Endothelial cell of umbilical vein (primary cell): Measurements from ENCODE around the gene ACER2. TPM values are rescaled to one million over a fixed set of nuclear protein-coding genes. Genes with fewer than 3 reads are reported as not detected.

Experiments used
- BruUV-seq: library from RNA; stranded (reverse); fragments of 400-500 nt; replicated peaks from 2 replicates; lab custom pipeline; 2021; lab: Mats Ljungman, UMichigan
- CTCF ChIA-PET: fragments of 300-600, 350-600 bp; sonication (Branson Sonifier 250); formaldehyde crosslinking; loops from one replicate; lab custom pipeline; 2021; ENCODE audit warnings: antibody characterized with exemption, inconsistent platforms; lab: Charles Lee
- POLR2A ChIA-PET: fragments of 300-600, 350-600 bp; sonication (Branson Sonifier 250); formaldehyde crosslinking; loops from one replicate; lab custom pipeline; 2021; ENCODE audit warnings: antibody characterized with exemption, inconsistent platforms; lab: Charles Lee
- DNase-seq: peaks from one replicate; pipeline ENCODE4 v3.0.0-alpha.2; 2011; ENCODE audit warnings: low read depth, low spot score
- FAIRE-seq: peaks from 2 replicates; lab custom pipeline; 2011; peaks lifted over from hg19 to GRCh38; lab: Jason Lieb, UNC
- H2AFZ ChIP-seq: 2 replicates; pipeline ENCODE4 v1.6.0; 2012; ENCODE audit warnings: low read depth, low read length, control low read depth, inconsistent platforms
- H3K27ac ChIP-seq: 2 replicates; pipeline ENCODE4 v1.5.1; 2011; ENCODE audit warnings: low read depth, mild to moderate bottlenecking, control low read depth, low read length, moderate library complexity; ENCODE audit not compliant: insufficient read depth
- H3K27me3 ChIP-seq, 2 experiments: 2 replicates each; pipeline versions ENCODE4 v1.6.0 to v1.6.1; 2011; ENCODE audit warnings: low read length in 2 of 2, mixed read lengths in 1 of 2; ENCODE audit not compliant: control insufficient read depth in 2 of 2, insufficient read depth in 2 of 2
- H3K36me3 ChIP-seq, 2 experiments: 2 replicates in 1 of 2; 3 replicates in 1 of 2; pipeline ENCODE4 v1.5.1; 2011; ENCODE audit warnings: low read length in 2 of 2, mild to moderate bottlenecking in 1 of 2, moderate library complexity in 1 of 2; ENCODE audit not compliant: control insufficient read depth in 2 of 2, insufficient read depth in 2 of 2; ENCODE audit errors: extremely low read depth in 1 of 2
- H3K4me1 ChIP-seq: 3 replicates; pipeline ENCODE4 v1.5.1; 2011; ENCODE audit warnings: mild to moderate bottlenecking, low read length; ENCODE audit not compliant: control insufficient read depth, insufficient read depth; ENCODE audit errors: extremely low read depth
- H3K4me2 ChIP-seq: 2 replicates; pipeline ENCODE4 v1.6.1; 2011; ENCODE audit warnings: low read length, control low read depth, mixed read lengths; ENCODE audit not compliant: insufficient read depth
- H3K4me3 ChIP-seq, 3 experiments: fragments of 200-600 bp in 1 of 3; sonication (generic), shearing (Covaris generic) in 1 of 3; replicated peaks in 1 of 3; 2 replicates each; pipeline ENCODE4 v1.5.1; 2011 to 2016; ENCODE audit warnings: control low read depth in 3 of 3, low read length in 3 of 3, mild to moderate bottlenecking in 2 of 3, inconsistent platforms in 1 of 3, low read depth in 1 of 3, moderate library complexity in 1 of 3; ENCODE audit not compliant: insufficient read depth in 1 of 3
- H3K79me2 ChIP-seq: 2 replicates; pipeline ENCODE4 v1.6.0; 2012; ENCODE audit warnings: low read length, inconsistent platforms; ENCODE audit not compliant: control insufficient read depth, insufficient read depth
- H3K9ac ChIP-seq: replicated peaks from 2 replicates; pipeline ENCODE3; 2011; ENCODE audit warnings: low read length, control low read depth; ENCODE audit not compliant: insufficient read depth; ENCODE audit errors: extremely low read depth
- H3K9me1 ChIP-seq: replicated peaks from 3 replicates; pipeline ENCODE4 v1.6.0; 2011; ENCODE audit warnings: mild to moderate bottlenecking, low read length; ENCODE audit not compliant: control insufficient read depth, insufficient read depth; ENCODE audit errors: extremely low read depth
- H3K9me3 ChIP-seq: replicated peaks from 2 replicates; pipeline ENCODE4 v1.5.1; 2012; ENCODE audit warnings: low read length, inconsistent platforms; ENCODE audit not compliant: control insufficient read depth, insufficient read depth
- H4K20me1 ChIP-seq: replicated peaks from 2 replicates; pipeline ENCODE3; 2011; ENCODE audit warnings: mild to moderate bottlenecking, low read length; ENCODE audit not compliant: control insufficient read depth, insufficient read depth; ENCODE audit errors: extremely low read depth
- EZH2 ChIP-seq: IDR thresholded peaks from 2 replicates; pipeline ENCODE4 v1.6.1; 2012; ENCODE audit warnings: borderline replicate concordance, low read depth, mild to moderate bottlenecking, moderate library complexity, low read length, inconsistent platforms; ENCODE audit not compliant: severe bottlenecking
- FOS ChIP-seq: IDR thresholded peaks from 2 replicates; pipeline ENCODE4 v1.6.1; 2011; ENCODE audit warnings: mild to moderate bottlenecking, low read length, moderate library complexity, borderline replicate concordance; ENCODE audit not compliant: insufficient read depth
- GATA2 ChIP-seq: IDR thresholded peaks from 2 replicates; pipeline ENCODE4 v1.7.0; 2011; ENCODE audit warnings: low read depth, mild to moderate bottlenecking, moderate library complexity, mixed read lengths, low read length; ENCODE audit not compliant: insufficient read length, insufficient read depth
- MYC ChIP-seq: IDR thresholded peaks from one replicate; pipeline ENCODE4 v1.6.1; 2011; ENCODE audit warnings: mild to moderate bottlenecking, low read depth, low read length
- dilution Hi-C: fragments of 300-500 bp; cut with MboI; formaldehyde crosslinking; loops from one replicate; pipeline ENCODE4 v1.15.0; 2019; ENCODE audit warnings: low sequenced_read_pairs; ENCODE audit not compliant: extremely low pct_ligation_motif_present
- intact Hi-C: fragments of 100-400 bp; cut with micrococcal nuclease; formaldehyde crosslinking; loops from one replicate; pipeline ENCODE4 v1.10.0; 2022
- polyA plus RNA-seq, 4 experiments: library from polyadenylated mRNA; depleted of rRNA in 3 of 4; stranded (reverse) in 3 of 4; unstranded in 1 of 4; fragments of >200 nt; gene quantifications; 2 replicates each; pipeline versions ENCODE4 v1.2.1 to v1.2.3, GENCODE V29; 2011 to 2012; ENCODE audit warnings: missing spikeins in 1 of 4
- total RNA-seq: library from RNA; stranded (reverse); gene quantifications from 2 replicates; pipeline ENCODE4 v1.2.3, GENCODE V29; 2021
- TF ChIP-seq, protein P1 (sequence below), 2 donors: IDR thresholded peaks; 1 replicate in 1 of 2; 2 replicates in 1 of 2; pipeline ENCODE4 v1.5.1; 2011; ENCODE audit warnings: low read length in 2 of 2, mild to moderate bottlenecking in 2 of 2, moderate library complexity in 2 of 2, control low read depth in 1 of 2, inconsistent platforms in 1 of 2, low read depth in 1 of 2; ENCODE audit not compliant: insufficient read depth in 1 of 2; ENCODE audit errors: extremely low read depth in 1 of 2
- TF ChIP-seq, protein P2 (sequence below): IDR thresholded peaks from 2 replicates; pipeline ENCODE4 v1.6.1; 2011; ENCODE audit not compliant: insufficient read depth, insufficient read length

The ACER2 gene
- total and polyA plus RNA-seq, 2 donors (not counting 3 experiments of a cell fraction or from before 2014, with no cell fraction given), result 5.2 to 7.3 TPM

DNA sequence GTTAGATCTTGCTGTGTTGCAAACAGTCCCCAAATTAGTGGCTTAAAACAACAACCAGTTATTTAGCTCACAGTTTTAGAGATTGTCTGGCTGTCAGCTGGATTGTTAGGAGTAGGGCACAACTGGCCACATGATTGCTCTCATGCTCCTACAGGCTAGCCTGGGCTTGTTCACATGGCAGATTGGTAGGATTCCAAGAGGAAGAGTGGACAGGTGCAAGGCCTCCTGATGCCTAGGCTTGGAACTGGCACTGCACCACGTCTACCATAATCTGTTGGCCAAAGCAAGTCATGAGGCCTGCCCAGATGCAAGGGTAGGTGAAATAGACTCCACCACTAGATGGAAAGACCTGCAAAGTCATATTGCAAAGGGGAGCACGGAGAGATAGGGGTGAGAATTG is 76.4 kb downstream of the ACER2 start:
- FAIRE-seq (no peak), DNase-seq (no peak)
- TF ChIP-seq GATA2, result no peak
- TF ChIP-seq, protein P1, sequence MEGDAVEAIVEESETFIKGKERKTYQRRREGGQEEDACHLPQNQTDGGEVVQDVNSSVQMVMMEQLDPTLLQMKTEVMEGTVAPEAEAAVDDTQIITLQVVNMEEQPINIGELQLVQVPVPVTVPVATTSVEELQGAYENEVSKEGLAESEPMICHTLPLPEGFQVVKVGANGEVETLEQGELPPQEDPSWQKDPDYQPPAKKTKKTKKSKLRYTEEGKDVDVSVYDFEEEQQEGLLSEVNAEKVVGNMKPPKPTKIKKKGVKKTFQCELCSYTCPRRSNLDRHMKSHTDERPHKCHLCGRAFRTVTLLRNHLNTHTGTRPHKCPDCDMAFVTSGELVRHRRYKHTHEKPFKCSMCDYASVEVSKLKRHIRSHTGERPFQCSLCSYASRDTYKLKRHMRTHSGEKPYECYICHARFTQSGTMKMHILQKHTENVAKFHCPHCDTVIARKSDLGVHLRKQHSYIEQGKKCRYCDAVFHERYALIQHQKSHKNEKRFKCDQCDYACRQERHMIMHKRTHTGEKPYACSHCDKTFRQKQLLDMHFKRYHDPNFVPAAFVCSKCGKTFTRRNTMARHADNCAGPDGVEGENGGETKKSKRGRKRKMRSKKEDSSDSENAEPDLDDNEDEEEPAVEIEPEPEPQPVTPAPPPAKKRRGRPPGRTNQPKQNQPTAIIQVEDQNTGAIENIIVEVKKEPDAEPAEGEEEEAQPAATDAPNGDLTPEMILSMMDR (IDR thresholded peaks at IDR 0.05; ENCODE audit: extremely low read depth in 1 of 2, insufficient read depth in 1 of 2, low read depth in 1 of 2, low read length in 2 of 2), result no peak
- TF ChIP-seq FOS, result no peak
- TF ChIP-seq, protein P2, sequence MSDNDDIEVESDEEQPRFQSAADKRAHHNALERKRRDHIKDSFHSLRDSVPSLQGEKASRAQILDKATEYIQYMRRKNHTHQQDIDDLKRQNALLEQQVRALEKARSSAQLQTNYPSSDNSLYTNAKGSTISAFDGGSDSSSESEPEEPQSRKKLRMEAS, result no peak
- TF ChIP-seq EZH2, result no peak
- TF ChIP-seq MYC, result no peak
- dilution Hi-C loops, result no loop called here
- no TSS peak for BruUV-seq
- Histone ChIP-seq H3K79me2 (no peaks in the 10 kb centered on the region), H3K27me3 (peaks cover 1 to 7% of the 10 kb centered on the region in 2 experiments), H3K9ac (no peak overlapping the region), H3K27ac (no peak overlapping the region), H3K4me3 (no peak overlapping the region), H3K9me3 (no peaks in the 10 kb centered on the region), H2AFZ (no peak overlapping the region), H3K9me1 (no peaks in the 10 kb centered on the region), H4K20me1 (no peaks in the 10 kb centered on the region), H3K4me1 (no peaks in the 10 kb centered on the region), H3K4me2 (no peak overlapping the region), H3K36me3 (no peaks in the 10 kb centered on the region)
- ChIA-PET CTCF (interaction anchor here (1.2 to 3.5 kb wide), 2 partner anchors 20 to 21 kb away, joined by 5 to 22 read pairs; no protein-coding TSS in a partner anchor), POLR2A (no interaction called here)
- intact Hi-C loops, result no loop called here
